Stimulated activated CD4-positive, alpha-beta T cell treated with anti-CD3 and anti-CD28 coated beads, Interleukin-15, amount 100 ng/mL, for 48 hours (primary cell): ENCODE results near the gene TSR2.

Experiments used
- DNase-seq, 2 donors: peaks; one replicate each; pipeline ENCODE4 v3.0.0-alpha.2; 2020; ENCODE audit warnings: low read depth in 2 of 2

The TSR2 gene, protein sequence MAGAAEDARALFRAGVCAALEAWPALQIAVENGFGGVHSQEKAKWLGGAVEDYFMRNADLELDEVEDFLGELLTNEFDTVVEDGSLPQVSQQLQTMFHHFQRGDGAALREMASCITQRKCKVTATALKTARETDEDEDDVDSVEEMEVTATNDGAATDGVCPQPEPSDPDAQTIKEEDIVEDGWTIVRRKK

DNA sequence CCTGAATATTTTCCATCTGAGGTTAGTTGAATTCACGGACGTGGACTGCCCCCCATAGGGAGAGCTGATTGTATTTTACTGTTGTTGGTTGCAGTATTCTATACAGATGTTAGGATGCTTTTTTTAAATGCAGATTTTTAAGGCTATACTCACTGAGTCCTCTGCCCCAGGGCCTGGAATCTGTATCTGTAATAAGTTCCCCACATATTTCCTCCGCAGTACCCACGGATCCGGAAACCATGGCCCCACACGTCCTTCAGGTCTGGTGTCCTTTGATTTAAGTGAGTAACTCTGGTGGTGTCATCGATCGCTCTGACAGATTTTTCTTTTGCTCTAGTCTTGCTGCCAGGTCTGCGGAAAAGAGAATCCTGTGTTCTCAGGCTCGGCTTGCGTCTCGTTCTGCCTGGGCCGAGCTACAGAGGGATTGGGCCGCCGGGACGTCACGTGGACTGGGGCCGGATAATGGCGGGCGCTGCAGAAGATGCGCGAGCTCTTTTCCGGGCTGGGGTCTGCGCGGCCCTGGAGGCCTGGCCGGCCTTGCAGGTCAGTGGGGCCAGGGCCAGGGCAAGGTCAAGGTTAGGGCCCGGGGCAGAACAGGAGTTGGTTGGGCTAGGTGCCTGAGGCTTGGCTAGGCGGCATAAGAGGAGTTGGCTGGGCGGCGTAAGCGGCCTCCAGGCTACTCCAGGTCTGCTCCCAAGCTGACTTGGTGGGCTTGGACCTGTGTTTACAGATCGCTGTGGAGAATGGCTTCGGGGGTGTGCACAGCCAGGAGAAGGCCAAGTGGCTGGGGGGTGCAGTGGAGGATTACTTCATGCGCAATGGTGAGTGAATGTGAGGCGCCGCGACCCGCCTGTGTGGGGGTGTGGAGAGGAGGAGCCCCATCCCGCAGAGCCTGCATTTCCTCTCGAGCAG, at the start of gene TSR2:
TSS of gene TSR2 (plus strand) at position 445 of the 912 bp plus-strand sequence. CDS start at position 463, 18 bp downstream.
- peak; percentile 67 to 71 for DNase-seq

DNA sequence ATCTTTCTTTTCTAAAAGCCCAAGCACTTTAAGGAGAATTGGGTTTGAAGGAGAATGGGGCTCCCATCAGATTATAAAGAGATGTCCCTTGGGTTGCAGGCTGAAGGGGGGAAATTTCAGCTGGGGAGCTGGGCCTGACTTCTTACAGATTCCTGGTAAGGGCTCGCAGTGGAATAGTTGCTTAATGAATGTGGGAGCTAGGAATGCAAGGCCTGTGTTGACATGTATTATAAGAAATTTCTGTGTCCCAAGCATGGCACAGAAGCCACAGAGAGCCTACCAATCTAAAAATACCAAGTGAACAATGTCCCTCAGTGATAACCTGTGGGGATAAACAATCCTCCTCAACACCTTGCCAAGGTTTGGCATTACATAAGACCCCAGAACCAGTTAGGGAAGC, 43.1 kb upstream of the TSR2 start:
- DNase-seq: no peak

DNA sequence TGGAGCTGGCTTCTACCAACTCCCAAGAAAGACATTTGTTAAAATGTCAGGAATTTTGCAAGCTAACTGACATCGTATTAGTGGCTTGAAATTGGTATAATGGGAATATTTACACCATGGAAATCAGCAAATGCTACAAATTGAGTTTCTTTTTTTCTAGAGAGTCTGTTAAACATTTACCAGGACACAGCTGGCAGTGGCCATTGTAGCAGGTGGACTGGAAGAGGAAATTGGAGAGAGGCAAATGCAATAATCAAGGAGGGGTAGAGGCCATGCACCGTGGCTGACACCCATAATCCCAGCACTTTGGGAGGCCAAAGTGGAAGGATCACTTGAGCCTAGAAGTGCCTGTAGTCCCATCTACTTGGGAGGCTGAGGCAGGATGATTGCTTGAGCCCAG, 32.9 kb upstream of the TSR2 start:
- no peak for DNase-seq

DNA sequence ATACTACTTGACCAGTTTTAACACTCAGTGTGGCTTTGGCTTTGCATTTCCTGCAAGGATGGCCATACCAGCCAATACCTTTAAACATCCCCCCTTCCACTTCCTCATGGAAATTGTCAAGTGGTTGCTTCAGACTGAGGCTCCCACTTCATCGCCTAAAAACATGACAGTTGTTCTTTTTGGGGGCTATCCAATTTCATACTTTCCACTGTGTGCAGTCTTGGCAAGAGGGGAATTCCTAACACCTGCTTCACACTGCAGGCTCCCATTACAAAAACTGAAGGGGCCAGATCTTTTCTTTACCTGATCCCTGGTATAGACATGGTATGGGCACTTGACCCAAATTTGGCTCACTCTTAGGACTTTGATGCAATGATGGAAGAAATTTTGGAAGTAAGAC, 28.5 kb upstream of the TSR2 start:
- no peak for DNase-seq

DNA sequence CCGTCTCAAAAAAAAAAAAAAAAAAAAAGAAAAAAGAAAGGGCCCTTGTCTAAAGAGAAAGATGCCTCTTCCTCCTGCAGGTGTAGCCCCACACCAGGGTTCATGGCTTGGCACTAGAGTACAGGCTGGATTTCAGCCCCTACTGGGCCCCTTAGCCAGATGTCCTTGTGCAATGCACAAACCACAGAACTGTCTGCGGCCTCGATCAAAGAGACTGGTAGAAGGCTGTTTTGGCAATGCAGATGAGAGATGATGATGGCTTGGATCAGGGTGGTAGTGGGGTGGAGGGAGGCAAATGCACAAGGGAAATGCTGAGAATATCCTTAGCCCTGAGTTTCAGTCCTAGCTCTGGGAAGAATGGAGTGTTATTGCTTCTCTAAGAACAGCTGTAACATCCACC, 26.5 kb upstream of the TSR2 start:
- no peak for DNase-seq

DNA sequence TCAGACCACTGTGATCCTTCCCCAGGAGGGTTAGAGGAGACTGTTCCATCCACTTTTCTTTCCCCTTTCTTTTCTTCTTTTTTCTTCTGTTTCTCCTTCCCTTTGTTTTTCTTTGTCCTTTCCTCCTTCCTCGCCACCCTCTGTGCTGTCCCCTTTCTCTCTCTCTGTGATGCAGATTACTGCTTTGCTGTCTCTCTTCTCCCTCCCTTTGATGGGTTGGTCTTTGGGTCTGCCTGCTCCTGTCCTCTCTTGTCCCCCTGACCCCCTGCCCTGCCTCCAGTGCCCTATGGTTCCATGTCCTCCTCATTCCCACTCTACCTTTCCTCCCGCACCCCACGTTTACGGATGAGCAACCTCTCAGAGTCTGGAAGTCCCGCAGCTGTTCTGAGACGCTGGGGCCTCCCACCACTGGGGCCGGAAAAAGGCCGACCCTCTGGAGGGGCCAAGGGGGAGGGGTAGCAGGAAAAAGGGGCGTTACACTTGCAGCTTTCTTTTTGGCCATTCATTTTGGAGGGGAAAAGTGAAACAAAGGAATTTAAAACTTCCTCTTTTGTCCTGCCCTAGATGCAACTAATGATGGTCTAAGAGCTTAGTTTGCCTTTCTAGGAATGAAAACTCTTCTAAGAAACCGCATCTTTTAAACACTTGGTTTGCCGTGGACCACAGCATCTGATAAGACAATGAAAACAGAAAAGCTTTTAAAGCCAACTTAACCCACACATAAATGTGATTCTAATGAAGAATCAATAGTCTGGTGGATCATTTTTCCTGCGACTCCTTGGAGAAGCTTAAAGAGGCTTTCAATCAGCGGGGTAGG, 24.5 kb upstream of the TSR2 start:
- DNase-seq: no peak

DNA sequence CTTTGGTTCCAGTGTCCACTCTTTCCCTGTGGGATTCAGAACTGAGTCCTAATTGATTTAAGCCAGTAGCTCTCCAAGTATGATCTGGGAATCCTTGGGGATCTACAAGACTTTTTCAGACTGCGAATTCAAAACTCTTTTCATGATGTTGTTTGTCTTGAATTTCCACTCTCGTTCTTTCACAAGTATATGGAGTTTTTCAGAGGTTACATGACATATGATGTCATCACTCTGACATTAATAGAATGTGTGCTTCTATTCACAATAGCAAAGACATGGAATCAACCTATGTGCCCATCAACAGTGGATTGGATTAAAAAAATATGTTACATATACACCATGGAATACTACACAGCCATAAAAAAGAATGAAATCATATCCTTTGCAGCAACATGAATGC, 23.2 kb upstream of the TSR2 start:
- DNase-seq: no peak

DNA sequence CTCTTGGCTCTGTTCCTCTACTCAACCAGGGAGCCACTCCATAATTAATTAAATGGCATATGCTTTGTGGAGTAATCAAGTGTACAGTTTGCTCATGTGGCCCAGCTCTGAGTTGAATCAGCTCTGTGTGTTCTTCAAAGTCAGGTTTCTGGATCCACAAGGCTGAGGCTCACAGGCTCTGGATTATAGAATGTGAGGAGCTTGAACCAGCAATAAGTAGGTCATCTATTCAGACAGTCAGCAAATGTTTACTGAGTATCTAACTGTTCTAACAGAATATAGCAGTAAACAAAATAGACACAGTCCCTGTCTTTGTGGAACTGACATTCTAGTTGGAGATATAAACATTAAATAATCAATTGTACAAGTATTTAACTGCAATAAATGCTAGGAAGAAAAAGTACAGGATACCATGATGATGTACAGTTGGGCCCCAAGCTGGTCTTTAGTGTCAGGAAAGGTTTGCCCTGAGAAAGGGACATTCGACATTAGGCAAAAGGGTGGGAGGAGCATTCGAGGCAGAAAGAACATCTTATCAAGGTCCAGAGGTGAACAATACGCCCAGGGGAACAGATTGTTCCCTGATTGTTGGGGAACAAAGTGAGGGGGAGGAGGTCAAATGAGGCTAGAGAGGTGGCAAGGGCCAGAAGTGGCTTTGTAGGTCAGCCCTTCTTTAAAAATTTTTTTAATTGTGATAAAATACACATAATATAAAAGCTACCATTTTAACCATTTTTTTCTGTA, 20.5 kb upstream of the TSR2 start:
- no peak for DNase-seq

DNA sequence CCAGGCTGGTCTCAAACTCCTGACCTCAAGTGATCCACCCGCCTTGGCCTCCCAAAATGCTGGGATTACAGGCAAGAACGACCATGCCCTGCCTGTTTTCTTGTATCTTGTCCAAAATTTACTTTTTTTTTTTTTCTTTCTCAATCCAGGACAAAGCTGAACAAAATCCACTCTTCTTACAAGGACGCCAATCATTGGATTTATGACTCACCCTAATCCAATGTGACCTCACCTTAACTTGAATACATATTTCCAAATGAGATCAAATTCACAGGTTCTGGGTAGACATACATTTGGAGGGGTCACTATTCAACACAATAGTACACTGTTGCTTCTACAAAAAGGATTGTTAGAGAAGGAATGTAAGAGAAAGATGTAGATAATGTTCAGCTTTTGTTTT, 18.0 kb upstream of the TSR2 start:
- DNase-seq: no peak

DNA sequence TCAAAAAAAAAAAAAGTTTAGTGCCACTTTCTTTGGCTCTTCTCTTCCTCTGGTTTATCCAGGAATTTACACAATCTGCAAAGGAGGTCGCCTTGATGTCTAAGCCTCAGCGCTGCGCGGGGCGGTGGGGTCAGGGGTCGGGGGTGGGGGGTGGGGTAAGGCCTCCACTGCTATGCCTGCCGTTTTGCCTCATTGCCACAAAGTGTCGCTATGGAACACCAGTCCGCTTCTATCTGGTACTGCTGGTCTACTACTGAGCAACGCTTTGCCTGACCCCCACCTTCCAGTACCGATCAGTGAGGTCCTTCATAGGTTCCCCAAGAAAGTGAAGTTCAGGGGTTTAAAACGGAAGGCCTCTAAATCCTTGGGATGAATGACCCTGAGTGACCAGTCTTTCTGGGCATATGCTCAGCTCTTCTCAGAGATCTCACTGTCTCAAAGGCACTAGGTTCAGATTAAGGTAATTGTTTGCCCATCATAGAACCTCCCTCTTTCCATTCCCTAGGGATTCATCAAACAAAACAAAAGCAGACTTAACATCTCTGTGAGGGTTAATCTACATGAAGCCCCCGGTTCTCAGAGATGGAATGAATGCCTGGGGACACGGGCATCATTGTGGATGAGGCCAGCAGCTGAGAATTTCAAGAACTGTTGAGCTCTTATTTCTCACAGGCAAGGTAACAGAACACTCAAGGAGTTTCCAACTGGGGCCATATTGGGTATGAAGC, 16.9 kb upstream of the TSR2 start:
- no peak for DNase-seq

DNA sequence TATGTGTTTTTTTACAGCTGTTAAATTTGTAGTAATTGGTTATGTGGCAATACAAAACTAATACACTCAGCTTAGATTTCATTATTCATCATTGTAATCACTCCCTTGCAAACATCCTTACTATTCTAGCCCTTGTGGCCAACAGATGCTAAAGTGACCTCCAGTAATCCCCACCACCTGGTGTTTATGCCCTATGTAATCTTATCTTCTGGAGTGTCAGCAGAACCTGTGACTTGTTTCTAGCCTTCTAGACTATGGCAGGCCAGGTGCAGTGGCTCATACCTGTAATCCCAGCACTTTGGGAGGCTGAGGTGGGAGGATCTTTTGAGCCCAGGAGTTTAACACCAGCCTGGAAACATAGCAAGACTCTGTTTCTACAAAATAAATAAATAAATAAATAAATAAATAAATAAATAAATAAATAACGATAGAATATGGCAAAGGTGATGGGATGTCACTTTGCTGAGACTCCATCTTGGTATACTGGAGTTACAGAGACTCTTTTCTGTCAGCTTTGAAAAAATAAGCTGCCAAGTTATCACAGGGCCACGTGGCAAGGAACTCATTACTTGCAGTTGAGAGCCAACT, 12.3 kb upstream of the TSR2 start:
- DNase-seq: no peak

DNA sequence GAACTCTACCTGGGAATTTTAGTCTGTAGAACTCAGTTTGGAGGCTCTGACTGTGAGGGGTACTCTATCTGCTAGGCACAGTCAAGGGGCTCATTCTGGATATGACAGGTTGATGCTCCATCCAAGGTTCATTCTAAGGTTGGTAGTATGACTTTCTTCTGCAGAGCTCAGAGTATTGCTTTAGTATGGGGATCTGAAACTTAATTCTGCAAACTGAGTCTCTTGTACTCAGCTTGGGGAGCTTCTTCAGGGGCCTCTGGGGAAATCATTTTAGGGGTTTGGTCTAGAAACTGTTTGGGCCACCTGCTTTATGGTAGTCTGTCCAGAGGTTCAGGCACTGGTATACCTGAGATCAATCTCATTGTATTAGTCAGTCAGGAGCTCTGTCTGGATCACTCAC, 9.7 kb upstream of the TSR2 start:
- DNase-seq: no peak

DNA sequence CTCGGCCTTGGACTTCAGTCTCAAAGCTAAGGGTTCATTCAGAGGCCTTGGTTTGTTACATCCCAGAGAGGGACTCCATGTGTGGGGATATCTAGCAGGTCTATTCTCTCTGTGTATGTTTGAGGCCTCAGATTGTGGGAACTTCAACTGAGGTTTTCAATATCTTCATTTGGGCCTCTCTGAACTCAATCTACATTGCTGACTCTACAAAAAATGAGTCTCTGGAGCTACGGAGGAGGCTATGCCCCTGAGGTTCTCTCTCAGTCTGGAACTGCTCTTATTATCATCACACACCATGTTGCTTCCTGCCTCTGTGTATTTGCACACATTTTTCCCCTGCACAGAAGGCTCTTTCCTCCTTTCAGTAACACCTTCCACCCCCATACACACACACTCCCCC, 5.1 kb upstream of the TSR2 start:
- no peak for DNase-seq

DNA sequence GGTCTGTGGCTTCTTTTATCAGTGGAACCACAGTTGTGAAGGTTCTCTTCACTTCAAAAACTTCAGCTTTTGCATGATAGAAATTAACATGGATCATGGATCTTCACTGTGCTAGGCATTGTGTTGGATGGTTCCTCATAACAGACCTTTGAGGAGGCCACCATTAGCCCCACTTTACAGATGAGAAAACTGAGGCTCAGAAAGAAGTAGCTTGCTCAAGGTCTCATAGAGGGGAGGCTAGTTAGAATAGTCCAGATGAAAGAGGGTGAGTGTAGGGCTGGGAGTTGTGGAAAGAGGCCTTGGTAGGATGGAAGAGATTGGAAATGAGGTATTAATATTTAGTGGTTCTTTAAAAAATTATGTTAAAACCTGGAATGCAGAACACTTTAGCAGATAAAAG, 2.6 kb downstream of the TSR2 start:
- DNase-seq: no peak

DNA sequence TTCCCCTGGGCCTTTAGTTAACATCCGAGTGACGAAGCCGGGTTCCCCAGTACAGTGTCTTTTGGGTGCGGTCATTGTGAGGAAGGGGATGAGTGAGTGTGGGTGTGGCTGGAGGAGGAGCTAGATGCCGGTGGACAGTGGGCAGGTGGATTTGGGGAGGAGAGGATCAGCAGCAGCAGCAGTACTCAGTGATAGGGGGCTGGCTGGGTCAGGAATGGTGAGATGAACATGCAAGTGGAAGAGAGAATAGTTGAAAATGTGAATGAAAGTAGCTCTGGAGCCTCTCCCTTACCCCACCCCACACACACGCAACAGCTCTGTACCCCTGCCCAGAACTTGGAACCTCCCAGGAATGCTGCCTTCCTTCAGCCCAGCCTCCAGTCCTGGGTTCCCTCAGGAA, 4.5 kb downstream of the TSR2 start:
- no peak for DNase-seq

DNA sequence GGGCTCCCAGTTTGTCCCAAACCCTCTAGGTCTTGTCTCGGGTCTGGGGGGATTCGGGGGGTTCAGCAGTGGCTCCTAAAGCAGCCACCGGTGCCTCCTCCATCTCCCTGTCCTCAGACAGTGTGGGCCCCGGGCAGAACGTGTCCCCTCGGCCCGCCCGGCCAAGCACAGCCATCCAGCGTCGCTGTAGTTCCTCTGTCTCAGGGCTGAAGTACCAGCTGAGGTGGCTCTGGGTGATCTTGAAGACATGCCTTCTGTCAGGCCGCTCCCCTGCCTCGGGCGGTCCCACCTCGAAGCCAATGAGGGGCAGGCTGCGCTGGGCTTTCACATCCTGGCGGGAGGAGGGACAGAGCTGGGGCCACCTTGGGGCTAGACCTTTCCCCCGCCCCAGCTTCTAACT, 5.9 kb downstream of the TSR2 start:
- DNase-seq: no peak

DNA sequence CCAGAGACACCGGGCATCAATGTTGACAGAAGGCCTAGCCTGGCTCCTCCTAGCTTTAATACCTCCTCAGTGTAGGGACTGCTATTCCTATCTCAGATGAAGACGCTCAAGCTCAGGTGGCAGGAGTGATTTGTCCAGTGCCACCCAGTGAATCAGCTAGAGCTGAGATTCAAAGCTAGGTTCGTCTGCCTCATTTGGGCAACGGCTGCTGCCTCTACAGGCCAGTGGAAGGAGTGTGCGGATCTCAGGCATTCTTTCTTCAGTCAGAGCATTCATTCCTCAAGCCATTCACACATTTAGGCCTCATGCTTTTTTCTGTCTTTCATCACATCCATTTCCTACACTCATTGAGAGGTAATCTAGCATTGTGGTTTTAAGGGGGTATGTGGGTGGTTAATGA, 7.3 kb downstream of the TSR2 start:
- no peak for DNase-seq

DNA sequence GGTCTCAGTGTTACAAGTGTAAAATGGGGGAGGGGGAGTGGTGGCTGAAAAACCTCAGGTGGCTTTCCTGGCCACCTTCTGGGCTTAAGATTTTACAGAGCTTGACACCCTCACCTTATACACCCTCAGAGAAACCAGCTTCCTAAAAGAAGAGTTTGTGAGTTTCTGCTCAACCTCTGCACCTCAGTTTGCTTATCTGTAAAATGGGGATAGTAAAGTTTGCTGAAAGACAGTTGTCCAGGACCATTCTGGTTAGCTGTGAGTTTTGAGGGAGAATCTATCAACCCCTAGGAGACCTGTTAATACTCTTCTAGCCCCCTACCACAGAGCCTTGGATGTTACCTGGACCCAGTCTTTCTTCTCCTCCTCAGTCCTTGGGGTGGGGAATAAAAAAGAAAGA, 9.7 kb downstream of the TSR2 start:
- no peak for DNase-seq

DNA sequence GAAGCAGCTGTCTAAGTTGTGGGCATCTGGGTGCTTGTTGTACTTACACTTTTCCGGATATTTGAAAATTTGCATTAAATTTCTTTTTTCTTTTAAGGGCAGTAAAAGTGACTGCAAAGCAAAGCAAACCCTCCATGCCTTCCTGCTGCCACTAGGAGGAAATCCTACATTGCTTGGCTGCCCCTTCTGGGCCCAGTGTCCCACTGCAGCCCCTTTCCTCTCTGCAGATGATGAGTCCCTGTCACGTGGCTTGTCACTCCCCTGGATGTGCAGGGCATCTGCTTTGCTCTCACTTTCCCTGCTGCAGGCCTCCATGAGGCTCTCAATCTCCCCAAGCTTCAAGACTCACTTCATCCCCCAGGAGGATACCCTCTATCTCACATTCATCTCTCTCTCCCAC, 12.7 kb downstream of the TSR2 start:
- no peak for DNase-seq

DNA sequence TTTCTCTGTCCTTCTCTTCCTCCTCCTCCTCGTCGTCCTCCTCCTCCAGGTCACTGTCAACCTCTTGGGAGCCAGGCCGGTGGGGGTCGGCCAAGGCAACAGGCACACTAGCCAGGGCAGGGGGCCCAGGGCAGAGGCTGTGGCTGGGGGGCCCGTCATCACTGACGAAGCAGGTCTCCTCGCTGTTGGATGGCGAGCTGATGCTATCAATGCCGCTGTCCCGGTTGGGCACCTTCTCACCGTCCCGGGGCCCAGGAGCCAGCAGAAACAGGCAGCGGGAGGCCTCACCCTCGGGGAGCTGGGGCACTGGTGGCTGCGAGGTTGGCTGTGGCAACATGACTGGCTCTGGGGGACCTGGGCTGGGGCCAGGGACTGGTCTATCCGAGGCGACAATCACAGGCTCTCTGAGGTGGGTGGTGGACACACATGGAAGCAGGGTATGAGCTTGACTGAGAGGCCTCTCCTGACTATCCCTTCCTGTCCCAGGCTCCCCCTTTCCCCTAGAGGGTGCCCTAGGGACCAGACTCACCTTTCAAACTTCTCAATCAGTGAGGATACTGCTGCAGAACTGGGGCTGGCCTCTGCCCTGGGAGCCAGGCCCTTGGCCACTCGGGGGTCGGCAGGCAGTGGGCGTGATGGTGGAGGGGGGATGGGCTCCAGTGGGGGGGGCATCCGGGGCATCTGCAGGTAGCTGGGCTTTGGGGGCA, 30.0 kb downstream of the TSR2 start:
- DNase-seq: no peak
